Ovary (tissue), 9 donors: ENCODE data around the gene KCNMB2. TPM values are rescaled to one million over a fixed set of nuclear protein-coding genes. Genes with fewer than 3 reads are reported as not detected.
"Not testable (repeated sequence)": the region's sequence is repeated elsewhere in the genome, so short reads cannot be mapped to it uniquely, and the experiment has no call there.

ENCODE experiments used
- DNase-seq, 5 donors: peaks; one replicate each; pipeline ENCODE4 v3.0.0-alpha.2; 2019 to 2020
- H3K27ac ChIP-seq, 2 donors: fragments of 200-600 bp; one replicate each; pipeline versions ENCODE4 v1.5.1 to v1.8.0; 2019 to 2022
- H3K27me3 ChIP-seq: fragments of 200-600 bp; one replicate; pipeline ENCODE4 v1.8.0; 2022
- H3K36me3 ChIP-seq: fragments of 200-600 bp; sonication (generic); one replicate; pipeline ENCODE4 v1.5.1; 2019
- H3K4me1 ChIP-seq: one replicate; pipeline ENCODE4 v1.8.1; 2013; ENCODE audit warnings: mild to moderate bottlenecking, moderate library complexity; ENCODE audit not compliant: insufficient read depth
- H3K4me3 ChIP-seq: fragments of 200-600 bp; sonication (generic); one replicate; pipeline ENCODE4 v1.5.1; 2017
- H3K9me3 ChIP-seq, 2 donors: fragments of 200-600 bp in 1 of 2; sonication (generic) in 1 of 2; one replicate each; pipeline versions ENCODE4 v1.5.1 to v1.8.1; 2013 to 2019; ENCODE audit warnings: mild to moderate bottlenecking in 1 of 2, moderate library complexity in 1 of 2
- EP300 ChIP-seq: sonication (generic); formaldehyde crosslinking; IDR thresholded peaks from one replicate; pipeline ENCODE4 v1.6.1; 2017; ENCODE audit warnings: antibody characterized with exemption
- POLR2A ChIP-seq: fragments of 450-650 bp; IDR thresholded peaks from one replicate; pipeline ENCODE4 v1.6.1; 2017; ENCODE audit warnings: antibody characterized with exemption, mild to moderate bottlenecking, moderate library complexity
- WGBS, 3 donors: extraction: QIAGEN DNeasy Blood & Tissue Kit in 1 of 3; methylation state at CpG; one replicate each; pipeline versions ENCODE4 v1.1.5 to v1.1.7; 2013 to 2017; 5-methylcytosine and 5-hydroxymethylcytosine counted together
- intact Hi-C, 4 donors: fragments of 100-400 bp; cut with DNase I; formaldehyde crosslinking; loops; one replicate each; pipeline versions ENCODE4 v1.11.0 to v1.15.1; 2022 to 2023
- polyA plus RNA-seq, 2 donors: library from polyadenylated mRNA; stranded (reverse); fragments of 200-250 nt in 1 of 2; fragments of 350-450 nt in 1 of 2; fragmentation: Illumina TruSeq in 1 of 2; extraction: RNeasy Lipid Tissue Mini Kit (QIAGEN cat#74804) in 1 of 2; gene quantifications; one replicate each; pipeline ENCODE4 v1.2.3, GENCODE V29; 2013 to 2014
- total RNA-seq, 7 donors: library from RNA; depleted of rRNA in 2 of 7; stranded (reverse); fragments of >200 nt in 2 of 7; fragmentation: NEBNext Ultra II Directional in 3 of 7; extraction: Animal tissue kit (Norgen Biotek cat#: 25700) in 3 of 7; gene quantifications; one replicate each; pipeline versions ENCODE4 v1.1.0 to v1.2.4, GENCODE V29; 2016 to 2023
- TF ChIP-seq, protein P1 (sequence below), 3 donors: fragments of 450-650 bp in 2 of 3; fragments of 200-600 bp in 1 of 3; IDR thresholded peaks; one replicate each; pipeline versions ENCODE4 v1.5.1 to v1.8.0; 2016 to 2022; ENCODE audit warnings: antibody characterized with exemption in 3 of 3, mild to moderate bottlenecking in 1 of 3
- donor health status: DM: no; HTN: no; CAD: no; lungs with moderate emphysema.
- donor health status: DM: no; HTN: no; CAD: no.
- donor health status: Bipolar disorder and iron deficiency.
- donor health status: DM: yes; HTN: yes; CAD: no.
- donor health status: DM: no; HTN: no; CAD: no.
- donor health status: DM: yes; HTN: yes; CAD: no.

The KCNMB2 gene
- total and polyA plus RNA-seq, 9 donors, result 5.7 to 11.6 (median 7.5) TPM

DNA sequence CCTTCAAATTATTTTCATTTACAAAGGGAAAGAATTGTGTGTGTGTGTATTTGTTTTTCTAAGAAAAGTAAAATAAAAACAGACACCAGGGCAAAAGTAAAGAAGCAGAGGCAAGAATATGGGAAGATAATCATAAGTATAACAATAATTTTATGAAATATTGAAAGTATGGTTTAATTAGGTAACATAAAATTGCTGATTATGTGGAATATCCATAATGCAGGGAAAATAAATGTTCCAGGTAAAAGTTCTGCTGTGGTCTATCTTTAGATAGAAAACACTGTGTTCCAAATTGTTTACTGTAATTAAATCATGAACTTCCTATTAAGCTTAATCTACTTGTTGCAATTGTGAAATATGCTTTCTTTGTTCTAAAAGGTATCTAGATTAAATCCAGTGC lies 25.7 kb upstream of the KCNMB2 start:
- no peak overlapping the region for H3K27ac ChIP-seq
- no peak for DNase-seq
- no peak overlapping the region for H3K4me3 ChIP-seq
- H3K36me3 ChIP-seq, result no peaks in the 10 kb centered on the region
- intact Hi-C loops, result no loop called here
- H3K9me3 ChIP-seq, result no peaks in the 10 kb centered on the region
- peaks cover 16% of the 10 kb centered on the region for H3K4me1 ChIP-seq
- TF ChIP-seq, protein P1, sequence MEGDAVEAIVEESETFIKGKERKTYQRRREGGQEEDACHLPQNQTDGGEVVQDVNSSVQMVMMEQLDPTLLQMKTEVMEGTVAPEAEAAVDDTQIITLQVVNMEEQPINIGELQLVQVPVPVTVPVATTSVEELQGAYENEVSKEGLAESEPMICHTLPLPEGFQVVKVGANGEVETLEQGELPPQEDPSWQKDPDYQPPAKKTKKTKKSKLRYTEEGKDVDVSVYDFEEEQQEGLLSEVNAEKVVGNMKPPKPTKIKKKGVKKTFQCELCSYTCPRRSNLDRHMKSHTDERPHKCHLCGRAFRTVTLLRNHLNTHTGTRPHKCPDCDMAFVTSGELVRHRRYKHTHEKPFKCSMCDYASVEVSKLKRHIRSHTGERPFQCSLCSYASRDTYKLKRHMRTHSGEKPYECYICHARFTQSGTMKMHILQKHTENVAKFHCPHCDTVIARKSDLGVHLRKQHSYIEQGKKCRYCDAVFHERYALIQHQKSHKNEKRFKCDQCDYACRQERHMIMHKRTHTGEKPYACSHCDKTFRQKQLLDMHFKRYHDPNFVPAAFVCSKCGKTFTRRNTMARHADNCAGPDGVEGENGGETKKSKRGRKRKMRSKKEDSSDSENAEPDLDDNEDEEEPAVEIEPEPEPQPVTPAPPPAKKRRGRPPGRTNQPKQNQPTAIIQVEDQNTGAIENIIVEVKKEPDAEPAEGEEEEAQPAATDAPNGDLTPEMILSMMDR (IDR thresholded peaks at IDR 0.05), result no peak
- TF ChIP-seq EP300 (no peak), POLR2A (no peak)
- no peaks in the 10 kb centered on the region for H3K27me3 ChIP-seq

DNA sequence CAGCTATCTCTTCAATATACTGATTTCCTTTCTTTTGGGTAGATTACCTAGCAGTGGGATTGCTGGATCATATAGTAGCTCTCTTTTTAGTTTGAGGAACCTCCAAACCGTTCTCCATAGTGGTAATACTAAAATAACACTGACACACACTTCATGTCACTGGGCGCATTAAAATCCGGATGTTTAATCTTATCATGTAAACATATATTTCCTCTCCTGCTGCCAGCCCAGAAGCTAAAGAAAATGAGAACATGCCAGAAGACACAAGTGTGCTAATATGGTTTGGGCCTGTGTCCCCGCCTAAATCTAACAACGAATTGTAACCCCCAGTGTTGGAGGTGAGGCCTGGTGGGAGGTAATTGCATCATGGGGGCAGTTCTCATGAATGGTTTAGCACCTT lies 23.6 kb upstream of the KCNMB2 start:
- H3K27me3 ChIP-seq, result no peaks in the 10 kb centered on the region
- peaks cover 14% of the 10 kb centered on the region for H3K4me1 ChIP-seq
- H3K4me3 ChIP-seq, result no peak overlapping the region
- no peak for DNase-seq
- intact Hi-C loops, result no loop called here
- H3K27ac ChIP-seq, result no peak overlapping the region
- no peaks in the 10 kb centered on the region for H3K36me3 ChIP-seq
- WGBS, 3 donors, result 81 to 89% (median 82%) methylated on average over 5 of the region's 5 CpGs
- TF ChIP-seq EP300 (no peak), POLR2A (no peak)
- TF ChIP-seq, protein P1 (IDR thresholded peaks at IDR 0.05), result no peak
- H3K9me3 ChIP-seq, result no peaks in the 10 kb centered on the region

DNA sequence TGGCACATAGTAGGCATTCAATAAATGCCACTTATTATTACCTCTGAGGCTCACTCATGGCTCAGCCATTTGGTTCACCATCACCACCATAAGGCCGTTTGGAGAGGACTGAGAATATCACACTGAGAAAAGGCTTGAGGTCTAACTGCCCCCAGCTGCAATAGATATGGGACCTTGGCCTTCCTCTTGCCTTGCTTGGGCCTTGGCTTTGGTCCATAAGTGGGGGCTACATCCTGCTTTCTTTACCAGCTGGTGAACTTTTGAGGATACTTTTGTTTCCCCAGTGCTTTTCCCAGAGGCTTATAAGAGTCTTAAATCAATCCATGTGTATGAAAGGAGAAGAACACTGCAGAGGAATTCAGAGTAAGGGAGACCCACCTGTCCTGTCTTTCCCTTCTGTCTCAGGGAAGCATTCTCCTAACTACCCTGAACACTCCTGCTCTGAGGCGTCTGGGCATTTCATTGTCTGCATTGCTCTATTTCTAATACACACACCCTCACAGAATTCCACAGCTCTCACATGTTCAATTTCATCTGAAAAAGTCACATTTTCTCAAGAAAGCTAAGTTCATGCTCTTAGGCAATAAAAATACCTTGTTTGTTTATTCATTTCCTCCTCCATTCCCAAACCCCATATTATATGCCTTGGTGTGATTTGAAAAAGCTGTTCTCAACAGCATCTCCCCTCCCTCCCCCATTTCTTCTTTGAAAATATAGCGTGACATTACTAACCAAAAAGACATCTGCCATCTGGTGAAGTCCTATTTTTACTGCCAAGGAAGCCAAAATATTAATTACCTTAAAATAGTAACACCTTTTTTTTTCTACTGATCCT lies 22.5 kb upstream of the KCNMB2 start:
- Histone ChIP-seq H3K4me1 (peaks cover 8% of the 10 kb centered on the region), H3K9me3 (no peaks in the 10 kb centered on the region), H3K4me3 (no peak overlapping the region), H3K27ac (no peak overlapping the region), H3K27me3 (no peaks in the 10 kb centered on the region), H3K36me3 (no peaks in the 10 kb centered on the region)
- DNase-seq, result peak in 3 of 5 donors; percentile 12 to 27 (median 27)
- TF ChIP-seq EP300 (no peak), POLR2A (no peak)
- TF ChIP-seq, protein P1 (IDR thresholded peaks at IDR 0.05), result no peak
- 25 to 36% (median 29%) methylated on average over 3 of the region's 3 CpGs for WGBS, 3 donors
- intact Hi-C loops, result no loop called here

DNA sequence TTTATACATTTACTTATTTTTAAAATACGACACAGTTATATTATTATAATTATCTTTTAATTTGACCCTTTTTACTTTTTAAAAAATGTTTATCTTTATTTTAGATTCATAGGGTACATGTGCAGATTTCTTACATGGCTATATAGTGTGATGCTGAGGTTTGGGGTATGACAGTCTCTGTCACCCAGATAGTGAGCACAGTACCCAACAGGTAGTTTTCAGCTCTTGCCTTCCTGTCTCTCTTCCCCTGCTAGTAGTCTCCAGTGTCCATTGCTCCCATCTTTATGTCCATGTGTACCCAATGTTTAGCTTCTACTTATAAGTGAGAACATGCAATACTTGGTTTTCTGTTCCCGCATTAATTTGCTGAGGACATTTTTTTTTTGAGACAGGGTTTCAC lies 21.8 kb upstream of the KCNMB2 start:
- H3K36me3 ChIP-seq, result no peaks in the 10 kb centered on the region
- intact Hi-C loops, result no loop called here
- H3K9me3 ChIP-seq, result no peaks in the 10 kb centered on the region
- DNase-seq, result no peak
- WGBS, 3 donors, result 87 to 88% (median 87%) methylated on average over 2 of the region's 2 CpGs
- no peak for TF ChIP-seq POLR2A
- TF ChIP-seq, protein P1 (IDR thresholded peaks at IDR 0.05), result no peak
- TF ChIP-seq EP300, result no peak
- H3K4me3 ChIP-seq, result no peak overlapping the region
- no peaks in the 10 kb centered on the region for H3K27me3 ChIP-seq
- no peak overlapping the region for H3K27ac ChIP-seq
- H3K4me1 ChIP-seq, result peaks cover 8% of the 10 kb centered on the region

DNA sequence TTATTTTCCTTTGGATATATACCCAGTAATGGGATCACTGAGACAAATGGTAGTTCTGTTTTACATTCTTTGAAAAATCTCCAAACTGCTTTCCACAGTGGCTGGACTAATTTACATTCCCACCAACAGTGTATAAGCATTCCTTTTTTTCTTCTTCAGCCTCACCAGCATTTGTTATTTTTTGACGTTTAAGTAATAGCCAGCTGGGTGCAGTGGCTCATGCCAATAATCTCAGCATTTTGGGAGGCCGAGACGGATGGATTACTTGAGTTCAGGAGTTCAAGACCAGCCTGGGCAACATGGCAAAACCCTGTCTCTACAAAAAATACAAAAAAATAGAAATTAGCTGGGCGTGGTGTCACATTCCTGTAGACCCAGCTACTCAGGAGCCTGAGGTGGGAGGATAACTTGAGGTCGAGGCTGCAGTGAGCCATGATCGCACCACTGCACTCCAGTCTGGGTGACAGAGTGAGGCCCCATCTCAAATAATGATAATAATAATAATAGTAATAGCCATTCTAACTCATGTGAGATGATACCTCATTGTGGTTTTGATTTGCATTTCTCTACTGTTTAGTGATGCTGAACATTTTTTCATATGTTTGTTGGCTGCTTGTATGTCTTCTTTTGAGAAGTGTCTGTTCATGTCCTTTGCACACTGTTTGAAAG lies 21.0 kb upstream of the KCNMB2 start:
- DNase-seq, H3K4me3 ChIP-seq, H3K27ac ChIP-seq, H3K27me3 ChIP-seq, H3K36me3 ChIP-seq, H3K9me3 ChIP-seq, H3K4me1 ChIP-seq, intact Hi-C loops: not testable (repeated sequence)
- WGBS, 3 donors, result 53 to 65% (median 53%) methylated on average over 6 of the region's 6 CpGs
